Esophagus squamous epithelium (tissue), 4 donors: ENCODE results near the gene TP53RK.

Experiments
- CTCF ChIP-seq, 6 experiments: fragments of 450-650 bp in 4 of 6; fragments of 200-600 bp in 2 of 6; sonication (generic) in 2 of 6; IDR thresholded peaks; one replicate each; pipeline ENCODE4 v1.5.1; 2016 to 2019; ENCODE audit warnings: antibody characterized with exemption in 6 of 6, mild to moderate bottlenecking in 4 of 6, moderate library complexity in 4 of 6
- POLR2A ChIP-seq, 4 donors: fragments of 450-650 bp; IDR thresholded peaks; one replicate each; pipeline ENCODE4 v1.6.1; 2017; ENCODE audit warnings: antibody characterized with exemption in 4 of 4, mild to moderate bottlenecking in 4 of 4, moderate library complexity in 3 of 4

GRCh38 chr20:46640536-46641311, 48.5 kb downstream of the TP53RK start:
- TF ChIP-seq CTCF (IDR thresholded peaks at IDR 0.05) (no peak), POLR2A (IDR thresholded peaks at IDR 0.05) (no peak)
